NT2/D1 (cell line): Measurements from ENCODE around the gene KATNB1.

Experiments
- DNase-seq: peaks from one replicate; pipeline ENCODE4 v3.0.0-alpha.2; 2011; ENCODE audit warnings: low read depth, low spot score
- H3K27me3 ChIP-seq: 2 replicates; pipeline ENCODE4 v1.6.0; 2011; ENCODE audit warnings: mild to moderate bottlenecking; ENCODE audit not compliant: insufficient read length, insufficient read depth
- H3K36me3 ChIP-seq: 2 replicates; pipeline ENCODE4 v1.6.1; 2011; ENCODE audit warnings: mild to moderate bottlenecking, low read length, mixed read lengths; ENCODE audit not compliant: insufficient read depth, insufficient read length
- H3K4me1 ChIP-seq: 2 replicates; pipeline ENCODE4 v1.5.1; 2011; ENCODE audit not compliant: insufficient read depth, insufficient read length
- H3K4me3 ChIP-seq: 2 replicates; pipeline ENCODE4 v1.5.1; 2011; ENCODE audit warnings: low read depth; ENCODE audit not compliant: insufficient read length
- H3K9ac ChIP-seq: 2 replicates; pipeline ENCODE4 v1.6.0; 2011; ENCODE audit warnings: low read depth; ENCODE audit not compliant: insufficient read length
- H3K9me3 ChIP-seq: 2 replicates; pipeline ENCODE4 v1.5.1; 2011; ENCODE audit warnings: mild to moderate bottlenecking, low read length; ENCODE audit not compliant: insufficient read depth
- SUZ12 ChIP-seq: IDR thresholded peaks from 2 replicates; pipeline ENCODE4 v1.6.1; 2011; ENCODE audit not compliant: insufficient read length, insufficient read depth; ENCODE audit errors: extremely low read depth
- YY1 ChIP-seq: IDR thresholded peaks from 2 replicates; pipeline ENCODE4 v1.6.1; 2011; ENCODE audit not compliant: insufficient read length, insufficient read depth
- ZNF274 ChIP-seq: IDR thresholded peaks from 2 replicates; pipeline ENCODE4 v1.6.1; 2011; ENCODE audit warnings: mild to moderate bottlenecking, low read depth, low read length

KATNB1 gene

GRCh38 chr16:57704011-57704904 lies 31.3 kb upstream of the KATNB1 start:
- TF ChIP-seq SUZ12 (no peak), YY1 (no peak)
- H3K9me3 ChIP-seq = no peaks in the 10 kb centered on the region
- H3K9ac ChIP-seq = no peak overlapping the region
- no peak for DNase-seq
- H3K4me1 ChIP-seq = peaks cover 2% of the 10 kb centered on the region
- no peaks in the 10 kb centered on the region for H3K36me3 ChIP-seq
- H3K4me3 ChIP-seq = no peak overlapping the region
- H3K27me3 ChIP-seq = no peaks in the 10 kb centered on the region

DNA sequence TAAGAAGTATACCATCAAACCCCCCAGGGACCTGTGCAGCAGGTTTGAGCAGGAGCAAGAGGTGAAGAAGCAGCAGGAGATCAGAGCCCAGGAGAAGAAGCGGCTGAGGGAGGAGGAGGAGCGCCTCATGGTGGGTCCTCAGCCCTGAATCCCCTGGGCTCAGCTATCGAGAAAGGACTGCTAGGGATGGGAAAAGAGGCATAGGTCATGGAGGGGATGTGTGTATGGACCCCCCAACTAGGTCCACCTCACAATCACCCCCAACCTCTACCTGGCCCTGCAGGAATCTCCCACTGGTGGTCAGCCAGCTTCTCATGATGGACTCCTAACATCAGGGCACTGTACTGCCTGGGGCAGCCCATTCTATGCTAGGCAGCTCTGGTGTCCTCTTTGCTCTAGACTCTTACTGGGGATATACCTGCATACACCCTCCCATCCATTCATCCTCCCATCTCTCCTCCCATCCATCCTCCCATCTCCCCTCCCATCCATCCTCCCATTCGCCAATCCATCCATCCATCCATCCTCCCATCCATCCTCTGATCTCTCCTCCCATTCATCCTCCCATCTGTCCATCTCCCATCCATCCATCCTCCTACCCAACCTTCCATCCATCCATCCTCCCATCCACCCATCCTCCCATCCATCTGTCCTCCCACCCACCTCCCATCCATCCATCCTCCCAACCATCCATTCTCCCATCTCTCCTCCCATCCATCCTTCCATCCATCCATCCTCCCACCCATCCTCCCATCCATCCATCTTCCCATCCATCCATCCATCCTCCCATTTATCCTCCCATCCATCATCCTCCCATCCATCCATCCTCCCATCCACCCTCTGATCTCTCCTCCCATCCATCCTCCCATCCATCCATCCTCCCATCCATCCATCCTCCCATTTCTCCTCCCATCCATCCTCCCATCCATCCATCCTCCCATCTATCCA lies 30.4 kb upstream of the KATNB1 start:
- H3K4me3 ChIP-seq = no peak overlapping the region
- no peak for TF ChIP-seq SUZ12
- TF ChIP-seq ZNF274 = no peak
- TF ChIP-seq YY1 = no peak
- H3K27me3 ChIP-seq = no peaks in the 10 kb centered on the region
- peaks cover 2% of the 10 kb centered on the region for H3K4me1 ChIP-seq
- H3K9me3 ChIP-seq = no peaks in the 10 kb centered on the region
- no peak for DNase-seq
- no peak overlapping the region for H3K9ac ChIP-seq
- no peaks in the 10 kb centered on the region for H3K36me3 ChIP-seq

DNA sequence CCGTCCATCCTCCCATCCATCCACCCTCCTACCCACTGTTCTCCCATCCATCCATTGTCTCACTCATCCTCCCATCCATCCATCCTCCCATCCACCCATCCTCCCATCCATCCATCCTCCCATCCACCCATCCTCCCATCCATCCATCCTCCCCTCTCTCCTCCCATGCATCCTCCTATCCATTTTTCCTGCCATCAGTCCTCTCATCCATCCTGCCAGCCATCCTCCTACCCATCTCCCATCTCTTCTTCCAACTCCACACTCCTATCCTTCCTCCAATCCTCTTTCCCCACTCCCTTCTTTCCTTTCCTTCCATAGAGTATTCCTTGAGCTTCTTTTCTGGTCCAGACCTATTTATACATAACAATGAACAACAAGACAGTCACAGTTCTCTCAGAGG lies 28.9 kb upstream of the KATNB1 start:
- H3K9ac ChIP-seq = no peak overlapping the region
- peaks cover 2% of the 10 kb centered on the region for H3K4me1 ChIP-seq
- no peaks in the 10 kb centered on the region for H3K9me3 ChIP-seq
- no peaks in the 10 kb centered on the region for H3K27me3 ChIP-seq
- no peaks in the 10 kb centered on the region for H3K36me3 ChIP-seq
- DNase-seq = no peak
- no peak for TF ChIP-seq ZNF274
- no peak for TF ChIP-seq SUZ12
- TF ChIP-seq YY1 = no peak
- no peak overlapping the region for H3K4me3 ChIP-seq

GRCh38 chr16:57707331-57707730 lies 28.2 kb upstream of the KATNB1 start:
- TF ChIP-seq ZNF274 (no peak), SUZ12 (no peak), YY1 (no peak)
- peaks cover 2% of the 10 kb centered on the region for H3K4me1 ChIP-seq
- H3K27me3 ChIP-seq = no peaks in the 10 kb centered on the region
- H3K9me3 ChIP-seq = no peaks in the 10 kb centered on the region
- no peak overlapping the region for H3K9ac ChIP-seq
- no peak overlapping the region for H3K4me3 ChIP-seq
- no peak for DNase-seq
- no peaks in the 10 kb centered on the region for H3K36me3 ChIP-seq

GRCh38 chr16:57708168-57708567 lies 27.4 kb upstream of the KATNB1 start:
- no peak overlapping the region for H3K4me3 ChIP-seq
- H3K4me1 ChIP-seq = peaks cover 2% of the 10 kb centered on the region
- H3K9me3 ChIP-seq = no peaks in the 10 kb centered on the region
- H3K9ac ChIP-seq = no peak overlapping the region
- TF ChIP-seq YY1 = no peak
- TF ChIP-seq SUZ12 = no peak
- no peak for TF ChIP-seq ZNF274
- no peak for DNase-seq
- no peaks in the 10 kb centered on the region for H3K36me3 ChIP-seq
- no peaks in the 10 kb centered on the region for H3K27me3 ChIP-seq

DNA sequence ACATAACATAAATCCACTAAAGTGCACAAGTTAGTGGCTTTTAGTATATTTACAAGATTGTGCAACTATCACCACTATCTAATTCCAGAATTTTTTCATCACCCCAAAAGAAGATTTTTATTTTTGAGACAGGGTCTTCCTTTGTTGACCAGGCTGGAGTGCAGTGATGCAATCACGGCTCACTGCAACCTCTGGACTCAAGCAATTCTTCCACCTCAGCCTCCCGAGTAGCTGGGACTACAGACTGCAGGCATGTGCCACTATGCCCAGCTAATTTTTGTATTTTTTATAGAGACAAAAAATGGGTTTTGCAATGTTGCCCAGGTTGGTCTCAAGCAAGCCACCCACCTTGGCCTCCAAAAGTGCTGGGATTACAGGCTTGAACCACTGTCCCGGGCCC lies 25.9 kb upstream of the KATNB1 start:
- H3K36me3 ChIP-seq = no peaks in the 10 kb centered on the region
- TF ChIP-seq ZNF274 = no peak
- no peak for TF ChIP-seq SUZ12
- TF ChIP-seq YY1 = no peak
- no peak for DNase-seq
- H3K4me3 ChIP-seq = no peak overlapping the region
- peaks cover under 1% of the 10 kb centered on the region for H3K4me1 ChIP-seq
- no peaks in the 10 kb centered on the region for H3K27me3 ChIP-seq
- no peaks in the 10 kb centered on the region for H3K9me3 ChIP-seq
- no peak overlapping the region for H3K9ac ChIP-seq

GRCh38 chr16:57711346-57711745 lies 24.2 kb upstream of the KATNB1 start:
- no peak for TF ChIP-seq ZNF274
- no peak for TF ChIP-seq SUZ12
- no peak for TF ChIP-seq YY1
- Histone ChIP-seq H3K4me3 (no peak overlapping the region), H3K4me1 (no peaks in the 10 kb centered on the region), H3K36me3 (no peaks in the 10 kb centered on the region), H3K9me3 (no peaks in the 10 kb centered on the region), H3K27me3 (peaks cover 4% of the 10 kb centered on the region), H3K9ac (no peak overlapping the region)
- DNase-seq = no peak
